ENCODE results near the gene CEBPG. TPM values are rescaled to one million over a fixed set of nuclear protein-coding genes. Genes with fewer than 3 reads are reported as not detected.

The CEBPG gene
- total RNA-seq, 4 donors from 2014 or later, result 18.5 to 31.6 (median 26.8) TPM

- 80 to 90% methylated on average over 7 of the region's 7 CpGs for WGBS, 2 donors
- TF ChIP-seq POLR2A (IDR thresholded peaks at IDR 0.05), result no peak
- no peaks in the 10 kb centered on the region for H3K27me3 ChIP-seq
- no peak for DNase-seq
- no peak overlapping the region for H3K4me3 ChIP-seq
- H3K27ac ChIP-seq, result no peak overlapping the region
- no peaks in the 10 kb centered on the region for H3K9me3 ChIP-seq
- intact Hi-C loops (cut with DNase I), result no loop called here
- H3K4me1 ChIP-seq, result peaks cover 0 to 17% (median 0%) of the 10 kb centered on the region in 3 donors
- no peaks in the 10 kb centered on the region for H3K36me3 ChIP-seq
These were observed 7.8 kb upstream of the CEBPG start for GRCh38 chr19:33365691-33366090.

- intact Hi-C loops (cut with DNase I), result no loop called here
- peaks cover 0 to 17% (median 0%) of the 10 kb centered on the region in 3 donors for H3K4me1 ChIP-seq
- no peak for DNase-seq
- no peak overlapping the region for H3K27ac ChIP-seq
- 83 to 88% methylated on average over 6 of the region's 6 CpGs for WGBS, 2 donors
- H3K27me3 ChIP-seq, result no peaks in the 10 kb centered on the region
- no peak overlapping the region for H3K4me3 ChIP-seq
- no peak for TF ChIP-seq POLR2A (IDR thresholded peaks at IDR 0.05)
- TF ChIP-seq, protein P1, sequence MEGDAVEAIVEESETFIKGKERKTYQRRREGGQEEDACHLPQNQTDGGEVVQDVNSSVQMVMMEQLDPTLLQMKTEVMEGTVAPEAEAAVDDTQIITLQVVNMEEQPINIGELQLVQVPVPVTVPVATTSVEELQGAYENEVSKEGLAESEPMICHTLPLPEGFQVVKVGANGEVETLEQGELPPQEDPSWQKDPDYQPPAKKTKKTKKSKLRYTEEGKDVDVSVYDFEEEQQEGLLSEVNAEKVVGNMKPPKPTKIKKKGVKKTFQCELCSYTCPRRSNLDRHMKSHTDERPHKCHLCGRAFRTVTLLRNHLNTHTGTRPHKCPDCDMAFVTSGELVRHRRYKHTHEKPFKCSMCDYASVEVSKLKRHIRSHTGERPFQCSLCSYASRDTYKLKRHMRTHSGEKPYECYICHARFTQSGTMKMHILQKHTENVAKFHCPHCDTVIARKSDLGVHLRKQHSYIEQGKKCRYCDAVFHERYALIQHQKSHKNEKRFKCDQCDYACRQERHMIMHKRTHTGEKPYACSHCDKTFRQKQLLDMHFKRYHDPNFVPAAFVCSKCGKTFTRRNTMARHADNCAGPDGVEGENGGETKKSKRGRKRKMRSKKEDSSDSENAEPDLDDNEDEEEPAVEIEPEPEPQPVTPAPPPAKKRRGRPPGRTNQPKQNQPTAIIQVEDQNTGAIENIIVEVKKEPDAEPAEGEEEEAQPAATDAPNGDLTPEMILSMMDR (IDR thresholded peaks at IDR 0.05), result no peak
- no peaks in the 10 kb centered on the region for H3K9me3 ChIP-seq
- H3K36me3 ChIP-seq, result no peaks in the 10 kb centered on the region
These were observed 7.4 kb upstream of the CEBPG start for GRCh38 chr19:33366127-33366526.

GRCh38 chr19:33366897-33367296, 6.6 kb upstream of the CEBPG start:
- 76 to 90% methylated on average over 5 of the region's 5 CpGs for WGBS, 2 donors
- Histone ChIP-seq H3K4me3 (no peak overlapping the region), H3K27ac (no peak overlapping the region), H3K27me3 (no peaks in the 10 kb centered on the region), H3K9me3 (no peaks in the 10 kb centered on the region), H3K36me3 (no peaks in the 10 kb centered on the region), H3K4me1 (peaks cover 0 to 24% (median 7%) of the 10 kb centered on the region in 3 donors)
- DNase-seq, result no peak
- TF ChIP-seq POLR2A (IDR thresholded peaks at IDR 0.05), result no peak
- TF ChIP-seq, protein P1 (IDR thresholded peaks at IDR 0.05), result no peak
- intact Hi-C loops (cut with DNase I), result no loop called here

- TF ChIP-seq, protein P1 (IDR thresholded peaks at IDR 0.05), result no peak
- no peak for TF ChIP-seq POLR2A (IDR thresholded peaks at IDR 0.05)
- WGBS, 2 donors, result 37 to 44% methylated on average over 5 of the region's 5 CpGs
- Histone ChIP-seq H3K9me3 (no peaks in the 10 kb centered on the region), H3K27ac (peak overlapping the region in 2 of 4 donors; percentile 11 to 37), H3K36me3 (no peaks in the 10 kb centered on the region), H3K27me3 (no peaks in the 10 kb centered on the region), H3K4me1 (peaks cover 0 to 36% (median 10%) of the 10 kb centered on the region in 3 donors), H3K4me3 (no peak overlapping the region)
- no peak for DNase-seq
- intact Hi-C loops (cut with DNase I), result no loop called here
These were observed 5.2 kb upstream of the CEBPG start for GRCh38 chr19:33368074-33368864.

DNA sequence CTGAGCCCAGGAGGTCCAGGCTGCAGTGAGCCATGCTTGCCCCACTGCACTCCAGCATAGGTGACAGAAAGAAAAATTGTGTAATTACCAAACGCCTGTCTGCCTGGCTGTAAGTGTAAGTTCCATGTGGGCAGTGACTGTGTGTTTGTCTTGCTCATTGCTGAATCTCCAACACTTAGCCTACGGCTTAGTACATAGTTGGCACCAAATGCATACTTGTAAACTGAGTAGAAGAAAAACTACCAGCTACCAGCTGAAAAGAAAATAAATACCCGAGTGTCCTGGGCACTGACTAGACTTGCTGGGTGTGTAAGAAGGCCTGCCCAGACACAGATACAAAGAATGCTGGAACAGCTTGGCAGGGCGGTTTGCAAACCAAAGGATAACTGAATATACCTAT, 2.7 kb upstream of the CEBPG start:
- H3K27me3 ChIP-seq, result no peaks in the 10 kb centered on the region
- intact Hi-C loops (cut with DNase I), result loop anchor here (5.0 kb wide), 1 partner anchor 68 kb away; the partner anchor contains the start of gene CEBPA
- H3K36me3 ChIP-seq, result no peaks in the 10 kb centered on the region
- H3K9me3 ChIP-seq, result no peaks in the 10 kb centered on the region
- 38 to 59% methylated on average over 4 of the region's 4 CpGs for WGBS, 2 donors
- DNase-seq, result no peak
- peak overlapping the region in 1 of 4 donors; percentile 3 for H3K4me3 ChIP-seq
- H3K4me1 ChIP-seq, result peaks cover 9 to 52% (median 21%) of the 10 kb centered on the region in 3 donors
- H3K27ac ChIP-seq, result peak overlapping the region; percentile 32 to 99 (median 89)
- no peak for TF ChIP-seq POLR2A (IDR thresholded peaks at IDR 0.05)
- TF ChIP-seq, protein P1 (IDR thresholded peaks at IDR 0.05), result no peak

Measured in esophagus squamous epithelium (tissue), 5 donors.